ENCODE data around the gene KCNG2. TPM values are rescaled to one million over a fixed set of nuclear protein-coding genes. Genes with fewer than 3 reads are reported as not detected.

KCNG2 gene
- polyA plus RNA-seq, 1 of the 3 experiments (the other 2 are of a cell fraction): not detected

GRCh38 chr18:79769698-79770500 is 27.8 kb upstream of the KCNG2 start:
- CTCF ChIA-PET: no interaction called here
- H4K20me1 ChIP-seq (ENCODE audit: insufficient read depth): no peaks in the 10 kb centered on the region
- no peaks in the 10 kb centered on the region for H3K9me2 ChIP-seq
- H3F3A ChIP-seq (replicated peaks; ENCODE audit: insufficient read depth): no peaks in the 10 kb centered on the region
- H3K4me3 ChIP-seq (ENCODE audit: low read depth in 2 of 2, low read length in 1 of 2): no peak overlapping the region
- POLR2A ChIA-PET: no interaction called here
- no peaks in the 10 kb centered on the region; a peak in 1 of 4 replicates for H3K4me1 ChIP-seq (ENCODE audit: control insufficient read depth in 1 of 2, insufficient read depth in 2 of 2, low read depth in 1 of 2, low read length in 1 of 2)
- WGBS (ENCODE audit: low lambda C conversion rate): 62% methylated on average over 27 of the region's 31 CpGs
- H3K4me2 ChIP-seq: no peak overlapping the region
- no peak for TF ChIP-seq ELF1 (IDR thresholded peaks at IDR 0.05)
- no peak for TF ChIP-seq TCF12 (IDR thresholded peaks at IDR 0.05)
- no peak for TF ChIP-seq RAD21 (IDR thresholded peaks at IDR 0.05; ENCODE audit: low read length)
- TF ChIP-seq RFX5 (IDR thresholded peaks at IDR 0.05; ENCODE audit: low read length): no peak
- no peak for TF ChIP-seq USF1 (IDR thresholded peaks at IDR 0.05; ENCODE audit: borderline replicate concordance, low read depth)
- no peak for TF ChIP-seq MXI1 (IDR thresholded peaks at IDR 0.05; ENCODE audit: low read depth, low read length)
- no peak for TF ChIP-seq ZBTB33 (IDR thresholded peaks at IDR 0.05; ENCODE audit: borderline replicate concordance, low read depth)
- no peak for TF ChIP-seq FOXM1 (IDR thresholded peaks at IDR 0.05; ENCODE audit: low read depth)
- TF ChIP-seq, protein P1, sequence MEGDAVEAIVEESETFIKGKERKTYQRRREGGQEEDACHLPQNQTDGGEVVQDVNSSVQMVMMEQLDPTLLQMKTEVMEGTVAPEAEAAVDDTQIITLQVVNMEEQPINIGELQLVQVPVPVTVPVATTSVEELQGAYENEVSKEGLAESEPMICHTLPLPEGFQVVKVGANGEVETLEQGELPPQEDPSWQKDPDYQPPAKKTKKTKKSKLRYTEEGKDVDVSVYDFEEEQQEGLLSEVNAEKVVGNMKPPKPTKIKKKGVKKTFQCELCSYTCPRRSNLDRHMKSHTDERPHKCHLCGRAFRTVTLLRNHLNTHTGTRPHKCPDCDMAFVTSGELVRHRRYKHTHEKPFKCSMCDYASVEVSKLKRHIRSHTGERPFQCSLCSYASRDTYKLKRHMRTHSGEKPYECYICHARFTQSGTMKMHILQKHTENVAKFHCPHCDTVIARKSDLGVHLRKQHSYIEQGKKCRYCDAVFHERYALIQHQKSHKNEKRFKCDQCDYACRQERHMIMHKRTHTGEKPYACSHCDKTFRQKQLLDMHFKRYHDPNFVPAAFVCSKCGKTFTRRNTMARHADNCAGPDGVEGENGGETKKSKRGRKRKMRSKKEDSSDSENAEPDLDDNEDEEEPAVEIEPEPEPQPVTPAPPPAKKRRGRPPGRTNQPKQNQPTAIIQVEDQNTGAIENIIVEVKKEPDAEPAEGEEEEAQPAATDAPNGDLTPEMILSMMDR (IDR thresholded peaks at IDR 0.05): no peak
- TF ChIP-seq JUND (IDR thresholded peaks at IDR 0.05): no peak
- TF ChIP-seq SMC3 (IDR thresholded peaks at IDR 0.05; ENCODE audit: low read depth, low read length): no peak
- TF ChIP-seq NRF1 (IDR thresholded peaks at IDR 0.05; ENCODE audit: low read depth, low read length): no peak
- no peak for TF ChIP-seq MEF2A (IDR thresholded peaks at IDR 0.05; ENCODE audit: borderline replicate concordance, low read depth)
- TF ChIP-seq GABPA (IDR thresholded peaks at IDR 0.05; ENCODE audit: low read depth): no peak
- TF ChIP-seq IRF3 (IDR thresholded peaks at IDR 0.05; ENCODE audit: low read depth, low read length): no peak
- TF ChIP-seq REST (IDR thresholded peaks at IDR 0.05; ENCODE audit: low read depth, low read length): no peak
- TF ChIP-seq RXRA (IDR thresholded peaks at IDR 0.05; ENCODE audit: borderline replicate concordance, low read depth): no peak
- H3K27ac ChIP-seq (ENCODE audit: low read depth in 2 of 2, low read length in 1 of 2): no peak overlapping the region
- H3K27me3 ChIP-seq (ENCODE audit: insufficient read depth): peaks cover 64% of the 10 kb centered on the region
- no peaks in the 10 kb centered on the region for H3K36me3 ChIP-seq (replicated peaks in 1 of 2; ENCODE audit: control insufficient read depth in 1 of 2, insufficient read depth in 2 of 2, low read length in 1 of 2)
- H2AFZ ChIP-seq (ENCODE audit: low read depth): no peak overlapping the region
- no peak overlapping the region for H3K9ac ChIP-seq
- no peaks in the 10 kb centered on the region for H3K79me2 ChIP-seq (ENCODE audit: insufficient read depth)
- H3K9me3 ChIP-seq: no peaks in the 10 kb centered on the region
- no peak for DNase-seq

All from SK-N-SH (cell line).